Measurements from ENCODE around the gene NUDT4. TPM values are rescaled to one million over a fixed set of nuclear protein-coding genes. Genes with fewer than 3 reads are reported as not detected.

NUDT4 gene
- total RNA-seq, 1 donor from 2014 or later, result 59.1 TPM

DNA sequence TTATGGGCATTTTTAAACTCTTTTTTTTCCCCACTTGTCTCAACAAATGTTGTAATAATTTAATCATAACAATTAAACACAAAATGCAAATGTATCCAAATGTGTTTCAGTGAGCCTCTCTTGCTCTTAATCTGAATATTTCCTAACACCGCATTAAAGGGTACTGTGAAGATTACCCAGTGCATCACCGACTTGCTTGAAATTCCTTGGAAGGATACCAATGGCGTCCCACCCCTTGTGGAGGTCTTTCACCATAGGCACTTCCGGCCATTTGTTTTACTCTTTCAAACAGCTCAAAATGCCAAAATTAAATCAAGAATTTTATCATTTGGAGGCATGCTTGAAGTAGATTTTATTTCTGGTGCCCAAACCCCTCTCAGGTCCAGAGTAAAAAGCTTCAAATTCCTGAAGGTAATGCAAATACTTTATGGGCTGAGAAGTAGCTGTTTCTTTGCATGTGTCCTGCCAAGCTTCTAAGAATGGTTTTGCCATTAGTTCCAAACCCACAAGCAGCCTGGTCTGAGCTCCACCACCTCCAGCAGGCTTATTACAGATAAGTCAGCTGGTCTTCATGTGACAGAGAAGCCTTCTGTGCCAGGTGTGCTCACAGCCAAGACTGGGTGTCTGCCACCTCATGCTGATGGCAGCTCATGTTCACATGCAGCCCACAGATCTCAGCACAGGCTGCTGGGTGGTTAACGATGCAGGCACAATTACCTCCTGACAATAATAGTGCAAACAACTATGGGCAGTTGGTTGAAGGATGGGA lies 16.4 kb upstream of the NUDT4 start:
- TF ChIP-seq CTCF (conservative IDR thresholded peaks at IDR 0.05), result no peak
- Mint-ChIP-seq H3K4me3 (no peak overlapping the region), H3K9me3 (no peaks in the 10 kb centered on the region), H3K36me3 (ENCODE audit: low read depth) (no peaks in the 10 kb centered on the region), H3K4me1 (peaks cover 5% of the 10 kb centered on the region), H3K27me3 (ENCODE audit: low read depth) (no peaks in the 10 kb centered on the region), H3K27ac (ENCODE audit: unreplicated experiment) (no peak overlapping the region)
- no peak for DNase-seq (ENCODE audit: low read depth, low spot score)

- peaks cover 5% of the 10 kb centered on the region for H3K4me1 Mint-ChIP-seq
- no peak overlapping the region for H3K27ac Mint-ChIP-seq (ENCODE audit: unreplicated experiment)
- H3K36me3 Mint-ChIP-seq (ENCODE audit: low read depth), result no peaks in the 10 kb centered on the region
- H3K27me3 Mint-ChIP-seq (ENCODE audit: low read depth), result no peaks in the 10 kb centered on the region
- no peak overlapping the region for H3K4me3 Mint-ChIP-seq
- no peak for DNase-seq (ENCODE audit: low read depth, low spot score)
- H3K9me3 Mint-ChIP-seq, result no peaks in the 10 kb centered on the region
- TF ChIP-seq CTCF (conservative IDR thresholded peaks at IDR 0.05), result no peak
Measured at GRCh38 chr12:93363841-93364297, 13.9 kb upstream of the NUDT4 start.

DNA sequence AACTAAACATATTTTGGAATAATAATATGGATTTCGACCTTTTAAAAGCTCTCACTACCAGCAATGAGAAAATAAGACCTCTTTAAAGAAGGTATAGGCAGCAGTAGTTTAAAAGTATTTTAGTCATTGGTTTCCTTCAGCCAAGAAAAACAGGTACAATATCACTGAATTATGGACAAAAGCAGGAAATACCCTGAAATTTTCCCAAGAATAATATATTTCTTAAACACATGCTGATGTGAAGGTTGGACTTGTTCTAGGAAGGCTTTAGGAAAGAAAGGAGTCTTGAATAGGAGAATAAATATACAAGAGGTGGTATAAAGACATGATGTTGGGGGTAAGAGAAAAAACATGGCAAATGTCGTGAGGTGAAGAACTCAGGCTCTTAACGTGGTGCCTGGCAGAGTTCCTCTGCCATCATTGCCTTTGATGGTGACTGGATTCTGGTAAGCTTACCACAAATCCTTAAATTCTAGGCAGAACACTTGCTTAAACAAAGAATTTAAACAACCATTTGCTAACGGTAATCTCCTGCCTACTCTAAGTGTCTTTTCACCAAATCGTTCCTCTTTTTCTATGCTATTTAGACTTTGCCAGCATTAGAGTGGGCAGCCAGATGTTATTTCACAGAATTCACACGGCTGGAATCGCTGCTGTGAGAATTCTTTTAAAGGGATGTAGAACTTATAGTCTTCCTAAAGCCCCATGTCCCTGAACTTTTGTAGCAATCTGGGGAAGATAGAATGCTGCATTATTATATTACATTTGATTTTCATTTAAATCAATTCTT lies 11.9 kb upstream of the NUDT4 start:
- no peak for DNase-seq (ENCODE audit: low read depth, low spot score)
- Mint-ChIP-seq H3K4me3 (no peak overlapping the region), H3K4me1 (no peaks in the 10 kb centered on the region), H3K36me3 (ENCODE audit: low read depth) (no peaks in the 10 kb centered on the region), H3K27me3 (ENCODE audit: low read depth) (no peaks in the 10 kb centered on the region), H3K9me3 (no peaks in the 10 kb centered on the region), H3K27ac (ENCODE audit: unreplicated experiment) (no peak overlapping the region)
- no peak for TF ChIP-seq CTCF (conservative IDR thresholded peaks at IDR 0.05)

GRCh38 chr12:93366422-93366821 lies 11.3 kb upstream of the NUDT4 start:
- no peak for TF ChIP-seq CTCF (conservative IDR thresholded peaks at IDR 0.05)
- no peaks in the 10 kb centered on the region for H3K4me1 Mint-ChIP-seq
- no peak overlapping the region for H3K4me3 Mint-ChIP-seq
- H3K27ac Mint-ChIP-seq (ENCODE audit: unreplicated experiment), result no peak overlapping the region
- H3K36me3 Mint-ChIP-seq (ENCODE audit: low read depth), result no peaks in the 10 kb centered on the region
- H3K27me3 Mint-ChIP-seq (ENCODE audit: low read depth), result no peaks in the 10 kb centered on the region
- DNase-seq (ENCODE audit: low read depth, low spot score), result no peak
- H3K9me3 Mint-ChIP-seq, result no peaks in the 10 kb centered on the region

DNA sequence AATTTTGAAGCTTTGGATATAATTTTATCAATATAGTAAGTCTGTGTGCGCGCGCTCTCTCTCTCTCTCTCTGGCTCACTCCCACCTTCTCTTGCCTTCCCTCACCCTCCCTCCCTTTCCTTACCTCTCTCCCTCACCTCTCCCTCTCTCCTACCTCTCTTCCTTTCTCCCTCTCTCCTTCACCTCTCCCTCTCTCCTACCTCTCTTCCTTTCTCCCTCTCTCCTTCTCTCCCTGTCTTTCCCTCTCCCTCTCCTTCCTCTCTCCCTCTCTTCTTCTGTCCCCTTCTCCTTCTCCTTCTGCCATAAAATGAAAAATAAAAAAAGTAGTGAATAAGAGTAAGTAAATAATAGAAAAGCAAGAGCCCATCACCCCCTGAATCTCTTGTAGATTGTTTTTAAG lies 9.0 kb upstream of the NUDT4 start:
- Mint-ChIP-seq H3K4me1 (peaks cover 5% of the 10 kb centered on the region), H3K36me3 (ENCODE audit: low read depth) (no peaks in the 10 kb centered on the region), H3K9me3 (no peaks in the 10 kb centered on the region), H3K4me3 (no peak overlapping the region), H3K27me3 (ENCODE audit: low read depth) (no peaks in the 10 kb centered on the region), H3K27ac (ENCODE audit: unreplicated experiment) (no peak overlapping the region)
- no peak for TF ChIP-seq CTCF (conservative IDR thresholded peaks at IDR 0.05)
- DNase-seq (ENCODE audit: low read depth, low spot score), result no peak
